22Rv1 (cell line): Measurements from ENCODE around the gene CACNA1C.

ENCODE experiments used
- H3K27ac ChIP-seq: fragments of 450-650 bp; 2 replicates; pipeline ENCODE4 v1.5.1; 2017
- ZFX ChIP-seq: fragments of 450-650 bp; IDR thresholded peaks from 2 replicates; pipeline ENCODE4 v1.6.1; 2017; ENCODE audit warnings: antibody characterized with exemption, borderline replicate concordance
- TF ChIP-seq, protein P1 (sequence below): fragments of 450-650 bp; IDR thresholded peaks from 2 replicates; pipeline ENCODE4 v1.5.1; 2017; ENCODE audit warnings: mild to moderate bottlenecking

Gene CACNA1C

DNA sequence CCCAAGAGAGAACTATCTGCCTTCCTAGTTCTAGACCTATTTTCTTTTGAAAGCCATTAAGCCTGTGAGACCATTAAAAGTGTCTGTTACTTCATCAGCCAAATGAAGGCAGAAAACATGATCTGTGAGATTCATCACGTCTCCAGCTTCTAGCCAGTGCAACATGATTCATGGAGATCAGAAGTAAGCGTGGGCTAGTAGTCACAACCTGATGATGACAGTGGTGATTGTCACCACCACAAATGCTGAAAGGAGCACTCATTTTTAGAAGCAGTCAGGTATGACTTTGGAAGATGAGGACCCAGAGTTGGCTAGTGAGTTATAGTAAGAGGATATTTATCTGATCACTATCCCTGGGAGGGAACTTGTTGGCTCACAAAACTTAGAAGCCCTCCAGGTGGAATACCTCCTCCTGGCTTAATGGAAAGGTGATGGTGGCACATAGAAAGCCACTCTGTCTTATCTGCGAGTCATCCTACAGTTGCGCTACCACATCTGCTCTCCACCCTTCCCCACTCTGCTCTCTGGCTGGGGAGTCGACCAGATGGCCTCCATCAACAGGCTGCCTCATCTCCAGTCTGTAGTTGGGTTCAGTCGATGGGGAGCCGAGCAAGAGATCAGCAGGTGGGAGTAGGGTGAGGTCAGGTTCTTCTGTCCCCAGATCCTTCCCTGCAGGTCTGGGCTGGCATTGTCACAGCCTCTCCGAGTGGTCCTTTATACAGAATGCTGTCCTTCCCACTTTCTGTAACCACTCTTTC lies 424.4 kb downstream of the CACNA1C start:
- no peak for TF ChIP-seq ZFX
- TF ChIP-seq, protein P1, sequence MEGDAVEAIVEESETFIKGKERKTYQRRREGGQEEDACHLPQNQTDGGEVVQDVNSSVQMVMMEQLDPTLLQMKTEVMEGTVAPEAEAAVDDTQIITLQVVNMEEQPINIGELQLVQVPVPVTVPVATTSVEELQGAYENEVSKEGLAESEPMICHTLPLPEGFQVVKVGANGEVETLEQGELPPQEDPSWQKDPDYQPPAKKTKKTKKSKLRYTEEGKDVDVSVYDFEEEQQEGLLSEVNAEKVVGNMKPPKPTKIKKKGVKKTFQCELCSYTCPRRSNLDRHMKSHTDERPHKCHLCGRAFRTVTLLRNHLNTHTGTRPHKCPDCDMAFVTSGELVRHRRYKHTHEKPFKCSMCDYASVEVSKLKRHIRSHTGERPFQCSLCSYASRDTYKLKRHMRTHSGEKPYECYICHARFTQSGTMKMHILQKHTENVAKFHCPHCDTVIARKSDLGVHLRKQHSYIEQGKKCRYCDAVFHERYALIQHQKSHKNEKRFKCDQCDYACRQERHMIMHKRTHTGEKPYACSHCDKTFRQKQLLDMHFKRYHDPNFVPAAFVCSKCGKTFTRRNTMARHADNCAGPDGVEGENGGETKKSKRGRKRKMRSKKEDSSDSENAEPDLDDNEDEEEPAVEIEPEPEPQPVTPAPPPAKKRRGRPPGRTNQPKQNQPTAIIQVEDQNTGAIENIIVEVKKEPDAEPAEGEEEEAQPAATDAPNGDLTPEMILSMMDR: no peak
- no peak overlapping the region for H3K27ac ChIP-seq

DNA sequence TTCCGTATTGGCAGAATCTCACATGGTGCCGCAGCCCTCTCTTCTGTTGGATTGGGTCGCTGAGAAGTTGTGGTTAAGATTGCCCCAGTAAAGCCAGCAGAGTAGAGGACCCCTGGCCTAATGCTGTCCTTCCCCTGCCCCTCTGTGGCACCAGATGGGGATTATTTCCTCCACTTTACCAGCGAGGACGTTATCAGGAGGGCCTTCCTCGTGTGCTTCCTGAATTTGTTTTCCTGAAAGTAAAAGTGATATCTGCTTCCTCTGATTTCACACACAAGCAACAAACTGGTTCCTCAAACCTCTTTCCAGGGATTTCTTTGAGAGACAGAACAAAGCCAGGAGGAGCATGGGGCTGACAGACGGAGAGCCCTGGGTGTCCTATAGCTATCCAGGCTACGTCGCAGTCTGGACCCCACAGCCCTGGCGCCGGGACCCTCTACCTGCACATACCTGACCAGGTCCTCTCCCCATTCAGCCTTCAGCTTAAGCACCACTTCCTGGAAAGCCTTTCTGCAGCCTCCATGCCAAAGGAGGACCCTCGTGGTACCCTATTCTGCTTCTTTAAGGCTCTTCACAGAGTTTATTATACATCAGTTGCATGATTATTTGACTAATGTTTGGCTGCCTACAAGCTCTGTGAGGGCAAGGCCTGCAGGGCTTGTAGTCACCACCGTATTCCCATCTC lies 427.2 kb downstream of the CACNA1C start:
- no peak overlapping the region for H3K27ac ChIP-seq
- TF ChIP-seq, protein P1: no peak
- no peak for TF ChIP-seq ZFX

DNA sequence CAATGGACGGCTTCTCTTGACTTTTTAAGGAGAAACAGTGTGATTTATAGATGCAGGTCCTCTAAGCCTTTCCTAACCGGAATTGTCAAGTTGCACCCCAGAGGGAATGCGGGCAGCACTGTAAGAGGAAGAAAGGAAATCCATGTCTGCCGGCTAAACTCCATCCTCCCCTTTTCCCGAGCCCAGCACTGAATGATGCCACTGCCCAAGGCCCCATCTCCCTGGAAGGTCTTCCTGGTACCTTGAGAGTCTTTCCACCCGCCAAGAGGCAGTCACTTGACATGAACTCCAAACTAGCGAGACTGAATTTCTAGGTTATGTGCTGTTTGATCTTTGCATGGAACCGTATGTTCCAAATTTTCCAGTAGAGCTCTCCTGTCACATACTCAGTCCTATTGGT lies 428.6 kb downstream of the CACNA1C start:
- TF ChIP-seq, protein P1: no peak
- no peak overlapping the region for H3K27ac ChIP-seq

DNA sequence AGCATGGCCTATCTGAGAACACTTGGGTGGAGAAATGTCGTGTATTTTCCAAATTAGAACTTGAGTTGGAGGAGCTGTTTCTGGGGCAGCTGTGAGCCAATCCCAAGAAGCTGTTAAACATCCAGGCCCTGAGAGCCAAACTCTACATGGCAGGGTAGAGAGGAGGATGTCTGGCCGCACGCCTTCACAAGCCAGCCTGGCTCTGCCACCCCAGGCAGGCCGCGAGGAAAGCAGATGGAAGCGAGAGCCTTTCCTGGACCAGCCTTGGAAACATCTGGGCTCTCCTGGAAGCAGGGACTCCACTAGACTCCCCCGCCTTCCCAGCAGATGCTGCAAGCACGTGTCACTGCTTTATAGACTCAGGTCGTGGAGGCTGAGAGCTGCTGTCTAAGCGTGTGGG lies 429.2 kb downstream of the CACNA1C start:
- TF ChIP-seq ZFX: no peak
- TF ChIP-seq, protein P1: no peak
- H3K27ac ChIP-seq: no peak overlapping the region

DNA sequence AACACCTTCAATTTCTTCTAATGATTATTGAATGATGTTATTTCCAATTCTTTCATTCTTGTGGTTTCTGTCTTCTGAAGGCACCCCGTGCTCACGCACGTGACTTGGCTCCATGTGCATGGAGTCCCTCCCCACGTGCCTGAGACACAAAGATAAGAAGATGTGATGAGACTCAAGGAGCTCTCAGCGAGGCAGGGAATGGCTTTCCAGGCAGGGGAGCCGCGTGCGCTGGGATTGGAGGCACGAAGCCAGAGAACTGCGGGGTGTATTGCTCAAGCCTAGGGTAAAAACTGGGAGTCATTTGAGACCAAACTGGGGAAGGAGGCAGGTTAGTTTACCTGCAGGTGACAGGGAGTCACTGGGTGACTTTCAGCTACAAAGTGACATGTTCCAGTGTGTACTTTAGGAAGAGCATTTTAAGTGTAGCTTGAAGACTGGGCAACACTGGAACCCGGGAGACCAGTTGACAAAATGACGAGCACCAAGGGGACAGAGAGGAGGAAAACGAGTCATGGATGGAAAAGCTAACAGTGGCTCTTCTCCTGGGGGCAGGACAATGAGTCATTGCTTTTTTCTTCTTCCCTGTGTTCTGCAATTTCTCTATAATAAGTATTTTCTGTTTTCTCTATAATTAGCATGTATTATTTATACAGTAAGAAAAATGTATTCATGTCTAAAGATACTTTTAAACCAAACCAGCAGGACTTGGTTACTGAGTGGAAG lies 430.3 kb downstream of the CACNA1C start:
- H3K27ac ChIP-seq: no peak overlapping the region
- TF ChIP-seq ZFX: no peak
- TF ChIP-seq, protein P1: no peak

DNA sequence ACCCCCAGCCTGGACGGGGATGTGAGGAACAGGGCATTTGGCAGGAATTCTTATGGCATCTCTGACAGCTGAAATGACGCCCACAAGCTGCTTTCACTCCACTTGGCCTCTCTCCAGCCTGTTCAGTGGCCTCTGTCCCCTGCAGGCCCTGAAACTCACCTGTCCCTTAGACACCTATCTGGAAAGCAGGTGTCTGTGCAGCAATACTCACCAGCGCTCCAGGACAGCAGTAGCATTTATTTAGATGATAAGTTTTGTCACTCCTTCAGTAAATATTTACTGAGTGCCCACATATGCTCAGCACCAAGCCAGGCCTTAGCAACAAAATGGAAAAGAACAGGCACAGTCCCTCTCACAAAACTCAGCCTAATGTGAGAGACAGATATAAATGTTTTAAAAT lies 430.9 kb downstream of the CACNA1C start:
- TF ChIP-seq ZFX: no peak
- TF ChIP-seq, protein P1: no peak
- no peak overlapping the region for H3K27ac ChIP-seq
